GM10847 (cell line): ENCODE measurements around the gene CELA1.

Experiments used
- POLR2A ChIP-seq: IDR thresholded peaks from 2 replicates; pipeline ENCODE4 v1.6.1; 2011; ENCODE audit not compliant: insufficient read length; ENCODE audit errors: extremely low read depth

Gene CELA1

GRCh38 chr12:51381226-51382079 lies 35.0 kb upstream of the CELA1 start:
- no peak for TF ChIP-seq POLR2A

- no peak for TF ChIP-seq POLR2A
These were observed 33.1 kb upstream of the CELA1 start for GRCh38 chr12:51379571-51379970.

- no peak for TF ChIP-seq POLR2A
These were observed 32.3 kb upstream of the CELA1 start for GRCh38 chr12:51378749-51379148.

- no peak for TF ChIP-seq POLR2A
These were observed 30.9 kb upstream of the CELA1 start for GRCh38 chr12:51377099-51377984.

GRCh38 chr12:51374856-51375255 lies 28.4 kb upstream of the CELA1 start:
- no peak for TF ChIP-seq POLR2A

- no peak for TF ChIP-seq POLR2A
These were observed 27.9 kb upstream of the CELA1 start for GRCh38 chr12:51374361-51374760.

GRCh38 chr12:51373187-51373586 lies 26.7 kb upstream of the CELA1 start:
- TF ChIP-seq POLR2A, result no peak

- TF ChIP-seq POLR2A, result no peak
These were observed 25.5 kb upstream of the CELA1 start for GRCh38 chr12:51372021-51372420.

DNA sequence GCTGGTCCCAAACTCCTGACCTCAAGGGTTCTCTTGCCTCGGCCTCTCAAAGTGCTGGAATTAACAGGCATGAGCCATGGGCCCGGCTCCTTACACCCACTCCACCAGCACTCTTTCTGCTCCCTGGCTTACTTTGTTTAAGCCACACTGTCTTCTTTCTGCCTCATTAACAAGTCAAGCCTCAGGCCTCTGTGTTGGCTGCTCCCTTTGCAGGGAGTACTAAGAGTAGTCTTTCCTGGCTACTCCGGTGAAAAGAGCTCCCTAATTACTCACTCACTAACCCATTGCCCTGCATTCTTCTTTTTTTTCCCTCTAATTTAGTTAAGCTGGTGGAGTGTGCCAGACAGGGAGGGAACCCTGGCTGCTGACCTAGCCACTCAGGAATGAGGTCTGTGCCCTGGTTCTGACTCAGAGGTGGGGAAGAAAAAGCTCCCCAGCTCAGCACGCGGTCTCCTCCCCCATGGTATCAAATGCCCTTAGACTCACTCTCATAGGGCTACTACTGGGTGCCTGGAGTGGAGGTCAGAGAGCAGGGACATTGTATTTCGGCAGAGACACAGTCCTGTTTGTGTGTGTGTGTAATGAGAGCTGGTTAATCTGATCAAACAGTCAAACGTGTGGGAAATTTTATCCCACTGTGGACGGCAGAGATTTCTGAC lies 24.9 kb upstream of the CELA1 start:
- TF ChIP-seq POLR2A, result no peak

GRCh38 chr12:51370667-51371066 lies 24.2 kb upstream of the CELA1 start:
- TF ChIP-seq POLR2A, result no peak

DNA sequence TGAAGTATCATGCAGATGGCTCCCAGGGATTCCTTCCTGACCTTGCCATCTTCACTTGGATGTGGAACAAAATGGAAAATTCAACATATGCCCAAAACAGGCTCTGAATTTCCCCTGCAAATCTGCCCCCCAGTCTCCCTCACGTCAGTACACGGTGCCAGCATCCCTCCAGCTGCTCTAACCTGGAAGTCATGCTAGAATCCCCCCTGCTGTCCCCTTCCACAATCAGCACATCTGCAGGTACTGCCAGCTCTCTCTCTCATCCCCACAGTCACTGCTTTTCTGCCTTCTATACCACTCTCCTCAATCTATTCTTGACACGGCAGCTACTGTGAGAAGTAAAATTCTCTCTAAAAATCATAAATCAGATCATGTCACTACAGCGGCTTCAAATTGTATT lies 23.1 kb upstream of the CELA1 start:
- TF ChIP-seq POLR2A, result no peak

DNA sequence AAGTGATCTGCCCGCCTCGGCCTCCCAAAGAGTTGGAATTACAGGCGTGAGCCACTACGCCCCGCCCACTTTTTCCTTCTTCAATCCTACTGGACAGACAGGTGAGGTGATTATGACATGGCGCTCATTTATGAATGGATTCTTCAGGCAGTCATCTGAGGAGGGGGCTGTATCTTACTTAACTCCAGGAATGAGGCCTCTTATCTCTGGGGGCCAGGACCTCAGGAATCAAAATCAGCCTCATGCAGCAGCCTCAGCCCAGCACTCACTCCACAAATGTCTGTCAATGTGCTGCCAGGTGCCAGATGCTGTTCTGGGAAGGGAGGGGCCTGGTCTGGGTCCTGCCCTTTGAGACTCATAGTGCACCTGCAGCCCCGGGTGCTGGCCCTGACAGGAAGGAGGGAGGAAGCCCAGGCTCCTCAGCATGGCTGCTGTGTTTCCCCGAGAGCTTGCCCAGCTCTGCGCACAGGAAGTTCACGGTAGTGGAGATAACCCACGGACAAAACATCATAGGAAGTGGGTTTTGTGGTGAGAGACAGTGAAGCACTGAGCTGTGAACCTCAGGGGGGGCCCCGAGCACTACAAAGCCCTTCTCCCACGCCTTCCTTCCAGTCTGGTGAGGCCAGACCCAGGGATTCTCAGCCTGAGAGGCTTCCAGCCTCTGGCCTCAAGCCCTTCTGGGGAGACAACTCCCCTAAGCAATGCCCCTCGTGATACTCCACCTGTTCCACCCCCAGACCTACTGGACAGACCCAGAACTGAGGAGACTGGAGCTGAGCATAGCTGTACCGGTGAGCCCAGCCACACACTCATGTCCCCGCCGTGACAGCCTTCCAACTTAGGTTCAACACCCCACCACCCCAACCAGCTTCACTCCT lies 22.4 kb upstream of the CELA1 start:
- no peak for TF ChIP-seq POLR2A

DNA sequence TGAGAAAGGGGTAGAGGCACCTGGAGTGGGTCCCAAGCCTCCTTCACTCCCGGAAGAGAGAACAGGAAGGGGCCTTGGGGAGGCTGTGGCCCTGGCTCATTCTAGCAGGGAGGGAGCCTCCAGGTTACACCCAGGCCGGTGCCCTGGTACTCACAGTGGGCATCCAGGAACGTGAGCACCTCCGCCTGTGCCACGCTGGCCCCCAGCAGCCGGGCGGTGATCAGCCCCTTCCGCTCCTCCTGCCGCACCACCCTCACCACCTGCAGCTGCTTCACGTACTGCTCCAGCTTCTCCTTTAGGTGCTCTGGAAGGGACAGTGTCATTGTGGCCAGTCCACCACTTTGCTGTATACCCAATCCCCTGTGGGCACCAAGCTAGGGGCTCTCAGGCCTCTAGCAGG lies 18.8 kb upstream of the CELA1 start:
- TF ChIP-seq POLR2A, result no peak

DNA sequence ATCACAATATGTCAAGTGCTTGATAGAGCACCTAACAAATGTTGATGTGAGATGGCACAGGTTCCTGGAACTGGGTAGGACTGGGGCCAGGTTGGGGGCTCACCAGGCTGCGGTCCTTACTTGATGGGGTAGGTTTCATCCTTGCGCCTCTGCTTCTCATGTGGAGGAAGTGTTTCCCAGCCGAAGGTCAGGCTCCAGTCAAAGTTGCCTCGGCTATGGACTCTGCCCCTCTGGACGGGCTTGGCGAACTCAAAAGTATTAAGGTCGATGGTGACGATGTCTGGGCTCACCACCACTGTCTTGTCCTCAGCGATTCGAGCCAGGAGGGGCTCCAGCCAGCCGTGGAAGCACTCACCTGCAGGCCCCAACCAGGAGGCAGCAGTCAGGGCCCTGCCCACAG lies 17.5 kb upstream of the CELA1 start:
- no peak for TF ChIP-seq POLR2A
